Choroid plexus epithelial cell (primary cell): ENCODE data around the gene NRG2.

Experiments
- DNase-seq: peaks from one replicate; pipeline ENCODE4 v3.0.0-alpha.2; 2010; ENCODE audit warnings: low read depth
- H3K4me3 ChIP-seq: 2 replicates; pipeline ENCODE4 v1.5.1; 2011; ENCODE audit warnings: low read depth, mild to moderate bottlenecking, control low read depth, low read length, moderate library complexity
- CTCF ChIP-seq: conservative IDR thresholded peaks from 2 replicates; pipeline ENCODE4 v1.5.1; 2011; ENCODE audit warnings: low read depth, mild to moderate bottlenecking, control low read depth, inconsistent platforms, low read length, moderate library complexity

NRG2 gene

GRCh38 chr5:139900546-139901250 is 142.4 kb downstream of the NRG2 start:
- no peak for DNase-seq
- no peak overlapping the region for H3K4me3 ChIP-seq
- TF ChIP-seq CTCF = no peak

GRCh38 chr5:139898981-139899380 is 144.1 kb downstream of the NRG2 start:
- DNase-seq = no peak

DNA sequence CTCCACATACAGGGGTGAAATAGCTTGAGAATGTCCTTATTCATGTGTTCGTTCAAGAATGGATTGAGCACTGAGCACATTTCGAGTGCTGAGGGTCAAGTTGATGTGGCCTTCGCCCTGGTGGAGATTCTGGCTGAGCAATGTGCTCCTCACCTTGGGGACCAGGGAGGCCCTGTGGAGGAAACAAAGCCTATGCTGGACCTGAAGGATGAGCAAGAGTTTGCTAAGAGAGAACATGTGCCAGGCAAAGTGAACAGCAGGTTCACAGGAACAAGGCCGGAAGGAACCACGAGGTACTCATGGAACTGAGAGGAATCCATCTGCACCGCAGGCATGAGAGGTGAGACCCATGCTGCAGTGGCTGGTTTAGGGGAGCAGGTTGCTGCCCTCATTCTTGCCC is 145.1 kb downstream of the NRG2 start:
- no peak overlapping the region for H3K4me3 ChIP-seq
- no peak for TF ChIP-seq CTCF
- no peak for DNase-seq

More at GRCh38 chr5:139898981-139899380, 144.1 kb downstream of the NRG2 start:
- H3K4me3 ChIP-seq = no peak overlapping the region
- no peak for TF ChIP-seq CTCF

DNA sequence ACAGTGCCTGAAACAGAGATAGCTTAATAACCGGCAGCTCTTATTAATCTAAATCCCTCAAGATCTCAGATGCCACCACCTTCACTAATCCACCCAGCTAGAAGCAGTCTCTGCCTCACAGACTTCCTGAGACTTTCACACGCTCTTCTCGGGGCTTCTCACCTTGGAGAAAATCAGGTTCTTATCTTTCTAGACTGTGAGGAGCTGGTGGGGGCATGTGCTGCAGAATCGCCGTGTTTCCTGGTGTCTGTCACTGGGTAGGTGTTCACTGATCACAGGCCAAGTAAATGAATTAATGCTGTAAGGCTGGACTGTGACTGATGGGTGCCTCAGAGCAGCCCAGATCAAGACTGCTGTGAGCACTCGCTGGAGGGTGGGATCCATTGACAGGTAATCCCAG is 145.8 kb downstream of the NRG2 start:
- H3K4me3 ChIP-seq = no peak overlapping the region
- DNase-seq = no peak
- TF ChIP-seq CTCF = no peak

- no peak for DNase-seq
- H3K4me3 ChIP-seq = no peak overlapping the region
- TF ChIP-seq CTCF = no peak
Observed at GRCh38 chr5:139896718-139897117, 146.4 kb downstream of the NRG2 start.

DNA sequence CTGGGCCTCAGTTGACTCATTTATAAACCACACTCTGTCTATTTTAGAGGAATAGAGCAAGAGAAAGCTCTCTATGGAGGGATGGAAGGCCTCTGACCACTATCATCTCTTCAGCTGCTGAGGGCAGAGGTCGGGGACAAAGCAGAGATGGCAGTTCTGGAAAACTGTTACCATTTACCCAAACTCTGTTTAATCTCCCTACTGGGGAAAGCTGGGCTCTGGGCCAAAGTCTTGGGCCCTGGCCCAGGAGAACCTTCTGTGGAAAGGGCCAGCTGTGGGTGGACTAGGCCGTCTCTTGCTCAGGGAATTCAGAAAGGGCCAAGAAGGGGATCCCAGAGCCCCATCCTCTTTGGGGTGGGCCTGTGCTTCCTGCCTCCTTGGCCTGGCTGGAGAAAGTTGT is 147.5 kb downstream of the NRG2 start:
- TF ChIP-seq CTCF = no peak
- H3K4me3 ChIP-seq = no peak overlapping the region
- no peak for DNase-seq

DNA sequence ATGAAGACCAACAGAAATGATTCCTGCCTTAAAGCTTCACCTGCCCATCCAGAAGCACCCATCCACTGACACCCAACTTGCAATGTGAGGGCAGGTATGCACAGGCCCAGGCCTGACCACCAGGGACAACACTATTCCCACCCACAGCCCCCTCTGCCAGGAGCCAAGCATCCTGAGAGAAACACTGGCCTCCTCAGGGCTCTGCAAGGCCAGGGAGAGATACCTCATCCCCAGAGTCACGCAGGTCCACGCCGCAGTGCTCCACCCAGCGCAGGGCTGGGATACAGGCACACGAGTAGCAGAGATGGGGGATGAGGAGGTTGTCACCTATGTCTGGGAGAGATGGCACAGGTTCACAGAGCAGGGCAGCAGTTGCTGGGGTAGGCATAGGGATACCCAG is 148.1 kb downstream of the NRG2 start:
- no peak for DNase-seq
- no peak overlapping the region for H3K4me3 ChIP-seq
- no peak for TF ChIP-seq CTCF
